ENCODE results near the gene IFT122. TPM values are rescaled to one million over a fixed set of nuclear protein-coding genes. Genes with fewer than 3 reads are reported as not detected.
A peak's percentile ranks its signal among the peaks of the same experiment; 100 is the strongest.
"Not testable (repeated sequence)": the region's sequence is repeated elsewhere in the genome, so short reads cannot be mapped to it uniquely, and the experiment has no call there.

Gene IFT122
- total RNA-seq, 3 donors from 2014 or later, result 43.2 to 60.6 (median 45.8) TPM

DNA sequence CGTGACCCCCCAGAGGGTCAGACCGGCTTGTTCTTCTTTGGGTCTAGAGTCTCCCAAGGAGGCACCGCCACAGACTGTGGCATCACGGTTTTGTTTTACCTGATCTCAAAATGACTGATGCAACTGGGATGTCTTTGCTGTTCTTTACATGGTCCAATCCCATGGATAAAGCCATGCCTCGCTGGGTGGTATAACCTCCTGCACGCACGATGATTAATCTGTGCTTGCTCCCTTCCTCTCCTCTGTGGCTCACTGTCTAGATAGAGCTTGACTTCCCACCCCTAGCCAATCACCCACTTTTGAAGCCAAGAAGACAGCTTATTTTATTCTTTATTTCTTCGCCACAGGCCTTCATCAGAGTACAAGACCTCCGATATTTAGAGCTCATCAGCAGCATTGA lies 51.8 kb downstream of the IFT122 start:
- intact Hi-C loops (cut with DNase I; ENCODE audit: low total_unique reads), result loop anchor here (10.0 kb wide), 1 partner anchor 103 kb away; no protein-coding TSS in a partner anchor
- DNase-seq (ENCODE audit: low spot score in 2 of 2), result no peak
- Histone ChIP-seq H3K36me3 (no peaks in the 10 kb centered on the region), H3K27me3 (no peaks in the 10 kb centered on the region), H3K4me3 (no peak overlapping the region), H3K4me1 (peaks cover 12 to 15% of the 10 kb centered on the region in 2 donors), H3K27ac (no peak overlapping the region), H3K9me3 (no peaks in the 10 kb centered on the region)
- TF ChIP-seq, protein P1, sequence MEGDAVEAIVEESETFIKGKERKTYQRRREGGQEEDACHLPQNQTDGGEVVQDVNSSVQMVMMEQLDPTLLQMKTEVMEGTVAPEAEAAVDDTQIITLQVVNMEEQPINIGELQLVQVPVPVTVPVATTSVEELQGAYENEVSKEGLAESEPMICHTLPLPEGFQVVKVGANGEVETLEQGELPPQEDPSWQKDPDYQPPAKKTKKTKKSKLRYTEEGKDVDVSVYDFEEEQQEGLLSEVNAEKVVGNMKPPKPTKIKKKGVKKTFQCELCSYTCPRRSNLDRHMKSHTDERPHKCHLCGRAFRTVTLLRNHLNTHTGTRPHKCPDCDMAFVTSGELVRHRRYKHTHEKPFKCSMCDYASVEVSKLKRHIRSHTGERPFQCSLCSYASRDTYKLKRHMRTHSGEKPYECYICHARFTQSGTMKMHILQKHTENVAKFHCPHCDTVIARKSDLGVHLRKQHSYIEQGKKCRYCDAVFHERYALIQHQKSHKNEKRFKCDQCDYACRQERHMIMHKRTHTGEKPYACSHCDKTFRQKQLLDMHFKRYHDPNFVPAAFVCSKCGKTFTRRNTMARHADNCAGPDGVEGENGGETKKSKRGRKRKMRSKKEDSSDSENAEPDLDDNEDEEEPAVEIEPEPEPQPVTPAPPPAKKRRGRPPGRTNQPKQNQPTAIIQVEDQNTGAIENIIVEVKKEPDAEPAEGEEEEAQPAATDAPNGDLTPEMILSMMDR (IDR thresholded peaks at IDR 0.05), result no peak
- TF ChIP-seq POLR2AphosphoS5 (IDR thresholded peaks at IDR 0.05), result no peak
- no peak for TF ChIP-seq POLR2A (IDR thresholded peaks at IDR 0.05)

DNA sequence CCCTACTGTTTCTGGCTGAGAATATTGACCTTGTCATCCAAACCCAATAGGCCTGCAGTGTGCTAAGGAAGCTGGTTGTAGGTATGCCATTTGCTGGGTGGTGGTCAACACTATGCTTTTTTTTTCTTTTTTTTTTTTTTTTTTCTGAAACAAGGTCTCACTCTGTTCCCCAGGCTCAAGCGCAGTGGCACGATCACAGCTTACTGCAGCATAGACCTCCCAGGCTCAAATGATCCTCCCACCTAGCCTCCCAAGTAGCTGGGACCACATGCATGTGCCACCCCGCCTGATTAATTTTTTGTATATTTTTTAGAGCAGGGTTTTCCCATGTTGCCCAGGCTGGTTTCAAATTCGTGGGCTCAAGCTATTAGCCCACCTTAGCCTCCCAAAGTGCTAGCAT lies 52.7 kb downstream of the IFT122 start:
- Histone ChIP-seq H3K36me3 (no peaks in the 10 kb centered on the region), H3K9me3 (no peaks in the 10 kb centered on the region), H3K27ac (no peak overlapping the region), H3K4me1 (peaks cover 3 to 6% of the 10 kb centered on the region in 2 donors), H3K27me3 (no peaks in the 10 kb centered on the region), H3K4me3 (no peak overlapping the region)
- DNase-seq (ENCODE audit: low spot score in 2 of 2), result no peak
- TF ChIP-seq, protein P1 (IDR thresholded peaks at IDR 0.05), result no peak
- no peak for TF ChIP-seq POLR2A (IDR thresholded peaks at IDR 0.05)
- no peak for TF ChIP-seq POLR2AphosphoS5 (IDR thresholded peaks at IDR 0.05)
- intact Hi-C loops (cut with DNase I; ENCODE audit: low total_unique reads), result loop anchor here (10.0 kb wide), 1 partner anchor 102 kb away; no protein-coding TSS in a partner anchor

DNA sequence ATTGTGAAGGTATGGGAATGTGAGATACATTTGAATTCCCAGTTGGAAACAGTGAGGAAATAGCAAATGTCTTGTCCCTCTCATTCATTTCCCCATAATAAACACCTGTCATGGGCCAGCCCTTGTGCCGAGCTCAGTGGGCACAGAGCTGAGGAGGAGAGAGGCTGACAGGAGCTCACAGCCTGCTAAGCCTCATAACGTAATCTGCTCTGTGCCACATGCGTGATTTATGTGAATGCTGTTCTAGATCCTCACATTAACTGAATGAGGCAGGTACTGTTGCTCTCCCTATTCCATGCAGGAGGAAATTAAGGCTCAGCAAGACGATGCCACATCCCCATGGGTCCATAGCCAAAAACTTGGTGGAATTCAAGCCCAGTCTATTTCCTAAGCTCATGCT lies 53.2 kb downstream of the IFT122 start:
- H3K9me3 ChIP-seq, result no peaks in the 10 kb centered on the region
- H3K27me3 ChIP-seq, result no peaks in the 10 kb centered on the region
- H3K27ac ChIP-seq, result peak overlapping the region in 1 of 2 donors; percentile 20
- no peak overlapping the region for H3K4me3 ChIP-seq
- intact Hi-C loops (cut with DNase I; ENCODE audit: low total_unique reads), result loop anchor here (10.0 kb wide), 1 partner anchor 102 kb away; no protein-coding TSS in a partner anchor
- no peak for DNase-seq (ENCODE audit: low spot score in 2 of 2)
- no peaks in the 10 kb centered on the region for H3K36me3 ChIP-seq
- TF ChIP-seq POLR2A (IDR thresholded peaks at IDR 0.05) (no peak), POLR2AphosphoS5 (IDR thresholded peaks at IDR 0.05) (no peak)
- TF ChIP-seq, protein P1 (IDR thresholded peaks at IDR 0.05), result no peak
- peaks cover 0 to 5% of the 10 kb centered on the region in 2 donors for H3K4me1 ChIP-seq

DNA sequence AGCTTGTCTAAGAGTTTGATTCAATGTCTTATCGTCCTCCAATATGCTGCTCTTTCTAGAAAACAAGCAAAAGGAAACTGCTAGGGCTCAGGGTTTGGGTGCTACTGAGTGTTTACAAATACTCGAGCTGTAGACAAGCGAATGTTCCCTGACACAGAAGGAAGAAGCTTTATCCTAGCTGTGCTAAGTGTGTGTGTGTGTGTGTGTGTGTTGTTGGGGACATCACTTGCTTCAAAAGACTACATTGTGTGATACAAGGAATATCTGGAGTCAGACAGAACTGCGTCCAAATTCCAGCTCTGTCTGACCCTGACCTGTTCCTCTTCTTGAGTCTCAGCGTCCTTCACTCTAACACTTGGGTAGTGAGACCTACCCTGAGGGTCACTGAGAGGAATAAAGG lies 54.5 kb downstream of the IFT122 start:
- H3K27me3 ChIP-seq; DNase-seq (ENCODE audit: low spot score in 2 of 2); H3K4me3 ChIP-seq; H3K36me3 ChIP-seq; H3K9me3 ChIP-seq; H3K4me1 ChIP-seq: not testable (repeated sequence)
- intact Hi-C loops (cut with DNase I; ENCODE audit: low total_unique reads), result loop anchor here (10.0 kb wide), 1 partner anchor 100 kb away; no protein-coding TSS in a partner anchor
- H3K27ac ChIP-seq, result peak overlapping the region; percentile 72 to 90

DNA sequence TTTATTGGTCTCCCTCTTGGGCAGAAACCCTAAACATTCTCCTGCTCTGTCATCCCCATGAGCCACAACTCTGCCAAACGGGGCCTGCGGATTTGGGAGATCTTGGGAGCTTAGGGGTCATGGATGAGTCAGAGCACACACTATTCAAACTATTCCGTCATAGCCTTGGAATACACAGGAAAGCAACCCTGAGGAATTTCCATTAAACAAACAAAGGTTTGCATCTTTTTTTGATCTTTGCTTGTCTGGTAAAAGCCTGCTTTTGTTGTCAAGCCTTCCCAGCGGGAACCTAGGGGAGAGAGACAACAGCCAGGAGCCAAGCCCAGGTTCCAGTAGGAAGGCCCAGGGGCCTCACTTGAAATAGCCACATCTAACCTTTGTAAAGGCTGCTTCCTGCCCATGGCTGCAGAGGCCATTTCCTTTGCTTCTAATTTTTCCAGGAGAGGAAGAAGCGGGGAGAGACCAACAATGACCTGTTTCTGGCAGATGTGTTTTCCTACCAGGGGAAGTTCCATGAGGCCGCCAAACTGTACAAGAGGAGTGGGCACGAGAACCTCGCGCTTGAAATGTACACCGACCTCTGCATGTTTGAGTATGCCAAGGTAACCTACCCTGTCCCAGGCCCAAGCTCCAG lies 55.1 kb downstream of the IFT122 start:
- H3K9me3 ChIP-seq; DNase-seq (ENCODE audit: low spot score in 2 of 2); H3K4me3 ChIP-seq; H3K4me1 ChIP-seq; H3K27me3 ChIP-seq; H3K36me3 ChIP-seq: not testable (repeated sequence)
- H3K27ac ChIP-seq, result peak overlapping the region; percentile 72 to 90
- intact Hi-C loops (cut with DNase I; ENCODE audit: low total_unique reads), result loop anchor here (10.0 kb wide), 1 partner anchor 100 kb away; no protein-coding TSS in a partner anchor

DNA sequence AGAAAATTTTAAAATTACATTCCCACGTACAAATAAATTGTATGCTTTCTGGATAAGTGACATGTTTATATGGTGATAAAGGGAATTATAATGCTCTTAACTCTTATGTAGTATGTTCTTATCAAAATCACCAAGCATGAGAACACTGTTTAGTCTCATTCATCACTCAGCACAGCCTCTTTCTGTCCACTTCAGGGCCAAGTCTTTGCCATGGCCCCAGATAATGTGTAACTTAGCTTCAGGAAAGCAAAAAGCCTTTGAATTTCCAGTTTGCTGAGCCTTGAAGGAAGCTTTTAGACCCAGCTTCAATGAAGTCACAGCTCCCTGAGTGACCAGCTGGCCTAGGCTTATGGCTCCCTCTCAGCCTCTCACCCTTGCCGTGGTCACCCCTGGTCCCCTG lies 57.9 kb downstream of the IFT122 start:
- H3K4me1 ChIP-seq; DNase-seq (ENCODE audit: low spot score in 2 of 2); H3K9me3 ChIP-seq; H3K27me3 ChIP-seq; H3K36me3 ChIP-seq; H3K4me3 ChIP-seq: not testable (repeated sequence)
- peak overlapping the region; percentile 25 to 64 for H3K27ac ChIP-seq
- intact Hi-C loops (cut with DNase I; ENCODE audit: low total_unique reads), result loop anchor here (10.0 kb wide), 1 partner anchor 97 kb away; no protein-coding TSS in a partner anchor

DNA sequence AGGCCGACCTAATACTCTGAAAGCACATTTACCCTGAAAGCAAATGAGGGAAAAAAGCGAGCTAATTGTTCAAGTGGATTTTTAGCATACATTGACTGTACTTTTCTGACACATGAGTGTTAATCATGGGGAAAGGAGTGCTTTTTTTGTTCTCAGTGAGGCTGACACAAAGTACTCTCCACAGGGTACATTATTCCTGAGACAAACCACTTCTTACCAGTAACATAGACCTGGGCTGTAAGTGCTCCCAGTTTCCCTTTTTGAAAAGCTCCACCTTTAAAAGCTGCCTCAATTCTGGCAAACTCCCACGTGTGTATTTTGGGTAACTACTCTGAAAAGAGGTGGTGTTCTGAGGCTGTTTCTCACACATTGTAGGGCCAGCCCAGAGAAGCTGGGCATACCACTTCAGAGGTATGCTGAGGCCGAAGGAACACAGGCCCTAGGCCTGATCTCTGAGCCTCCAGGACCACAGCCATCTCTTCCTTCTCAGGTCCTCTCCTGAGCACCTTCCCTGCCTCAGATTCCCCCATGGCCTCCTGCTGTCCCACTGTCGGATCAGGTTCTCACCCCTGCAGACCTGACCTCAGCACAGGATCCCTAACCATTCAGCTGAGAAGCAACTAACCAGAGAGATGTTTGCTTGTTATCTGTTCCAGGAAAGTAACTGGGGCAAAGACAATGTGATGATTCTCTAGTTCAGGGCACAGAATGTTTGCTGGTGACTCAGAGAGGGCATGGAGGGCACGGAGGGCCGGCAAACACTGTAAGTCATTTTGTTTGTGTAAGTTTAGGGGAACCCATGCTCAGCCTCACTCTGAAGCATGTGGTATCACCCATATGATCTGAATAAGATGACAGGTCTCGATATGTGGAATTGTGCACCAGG lies 58.8 kb downstream of the IFT122 start:
- H3K4me3 ChIP-seq; DNase-seq (ENCODE audit: low spot score in 2 of 2); H3K9me3 ChIP-seq; H3K4me1 ChIP-seq; H3K27me3 ChIP-seq; H3K36me3 ChIP-seq: not testable (repeated sequence)
- intact Hi-C loops (cut with DNase I; ENCODE audit: low total_unique reads), result loop anchor here (10.0 kb wide), 1 partner anchor 96 kb away; no protein-coding TSS in a partner anchor
- H3K27ac ChIP-seq, result peak overlapping the region in 1 of 2 donors; percentile 64

DNA sequence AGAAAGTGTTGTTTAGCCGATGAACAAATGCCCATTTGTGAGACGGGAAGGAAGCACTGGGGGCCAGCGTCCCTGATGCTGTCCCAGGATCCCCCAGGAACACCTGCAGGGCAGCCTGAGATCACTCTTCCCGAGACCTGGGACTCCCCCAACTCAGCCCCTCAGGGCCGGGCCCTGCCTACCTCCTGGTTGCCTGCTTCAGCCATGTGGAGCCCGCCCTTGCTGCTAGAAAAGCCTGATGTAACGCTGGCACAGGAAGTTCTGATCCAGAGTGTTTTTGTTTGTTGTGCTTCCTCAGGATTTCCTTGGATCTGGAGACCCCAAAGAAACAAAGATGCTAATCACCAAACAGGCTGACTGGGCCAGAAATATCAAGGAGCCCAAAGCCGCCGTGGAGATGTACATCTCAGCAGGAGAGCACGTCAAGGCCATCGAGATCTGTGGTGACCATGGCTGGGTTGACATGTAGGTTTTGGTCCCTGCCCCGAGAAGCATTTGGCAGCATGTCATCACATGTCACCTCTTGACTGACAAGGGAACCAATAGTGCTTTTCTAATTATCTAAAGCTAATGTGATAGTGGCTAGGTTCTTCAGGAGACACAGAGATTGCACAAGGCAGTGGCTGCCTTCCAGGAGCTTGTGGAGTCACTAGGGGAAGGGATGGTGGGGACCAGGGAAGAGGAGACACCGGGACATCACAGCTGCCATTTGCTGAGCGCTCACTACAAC lies 59.7 kb downstream of the IFT122 start:
- H3K36me3 ChIP-seq; DNase-seq (ENCODE audit: low spot score in 2 of 2); H3K4me3 ChIP-seq; H3K4me1 ChIP-seq; H3K9me3 ChIP-seq; H3K27me3 ChIP-seq: not testable (repeated sequence)
- H3K27ac ChIP-seq, result peak overlapping the region in 1 of 2 donors; percentile 64
- intact Hi-C loops (cut with DNase I; ENCODE audit: low total_unique reads), result loop anchor here (10.0 kb wide), 1 partner anchor 95 kb away; no protein-coding TSS in a partner anchor
